Gastrocnemius medialis (tissue), 4 donors: ENCODE data around the gene ZNF248. TPM values are rescaled to one million over a fixed set of nuclear protein-coding genes. Genes with fewer than 3 reads are reported as not detected.

Experiments
- ATAC-seq, 2 donors: fragments of 150-250 bp; one replicate each; pipeline ENCODE4 v1.9.1; 2016
- DNase-seq, 2 donors: peaks; one replicate each; pipeline ENCODE4 v3.0.0-alpha.2; 2019
- H3K27ac ChIP-seq, 4 donors: fragments of 200-600 bp; sonication (generic); 1 replicate in 1 of 4; 2 replicates in 3 of 4; pipeline ENCODE4 v1.5.1; 2016 to 2018; ENCODE audit warnings: mild to moderate bottlenecking in 2 of 4, moderate library complexity in 1 of 4
- H3K27me3 ChIP-seq, 3 donors: fragments of 200-600 bp; sonication (generic) in 2 of 3; 1 replicate in 1 of 3; 2 replicates in 2 of 3; pipeline versions ENCODE4 v1.5.1 to v1.6.0; 2016 to 2019; ENCODE audit warnings: mild to moderate bottlenecking in 1 of 3, moderate library complexity in 1 of 3
- H3K36me3 ChIP-seq, 2 donors: fragments of 200-600 bp; sonication (generic) in 1 of 2; one replicate each; pipeline ENCODE4 v1.5.1; 2017 to 2018
- H3K4me1 ChIP-seq, 2 donors: fragments of 200-600 bp; sonication (generic) in 1 of 2; one replicate each; pipeline ENCODE4 v1.5.1; 2016 to 2017; ENCODE audit warnings: mild to moderate bottlenecking in 2 of 2
- H3K4me3 ChIP-seq, 4 donors: fragments of 200-600 bp; sonication (generic) in 3 of 4; 1 replicate in 1 of 4; 2 replicates in 3 of 4; pipeline ENCODE4 v1.5.1; 2016 to 2019; ENCODE audit warnings: mild to moderate bottlenecking in 2 of 4
- H3K9me3 ChIP-seq, 3 donors: fragments of 200-600 bp; sonication (generic) in 2 of 3; 1 replicate in 1 of 3; 2 replicates in 2 of 3; pipeline ENCODE4 v1.5.1; 2016 to 2019
- POLR2A ChIP-seq, 2 donors: fragments of 450-650 bp; IDR thresholded peaks; one replicate each; pipeline ENCODE4 v1.6.1; 2017; ENCODE audit warnings: antibody characterized with exemption in 2 of 2, mild to moderate bottlenecking in 2 of 2, moderate library complexity in 2 of 2
- in situ Hi-C, 4 donors: fragments of 200-750 bp; cut with MboI; loops; one replicate each; pipeline versions ENCODE4 v1.15.0 to v1.8.0; 2017; ENCODE audit warnings: low sequenced_read_pairs in 4 of 4
- intact Hi-C: fragments of 100-400 bp; cut with DNase I; formaldehyde crosslinking; loops from one replicate; pipeline ENCODE4 v1.15.1; 2023; ENCODE audit warnings: low total_unique reads
- total RNA-seq, 4 donors: library from RNA; depleted of rRNA; stranded (reverse); fragments of >200 nt; gene quantifications; one replicate each; pipeline versions ENCODE4 v1.1.0 to v1.2.3, GENCODE V29; 2016
- TF ChIP-seq, protein P1 (sequence below), 5 experiments: fragments of 450-650 bp in 3 of 5; fragments of 200-600 bp in 2 of 5; sonication (generic) in 2 of 5; IDR thresholded peaks in 4 of 5; conservative IDR thresholded peaks in 1 of 5; 1 replicate in 4 of 5; 2 replicates in 1 of 5; pipeline ENCODE4 v1.5.1; 2016 to 2019; ENCODE audit warnings: antibody characterized with exemption in 5 of 5, mild to moderate bottlenecking in 3 of 5, moderate library complexity in 3 of 5

ZNF248 gene
- total RNA-seq, 4 donors from 2014 or later = 2.1 to 17.3 (median 7.8) TPM

DNA sequence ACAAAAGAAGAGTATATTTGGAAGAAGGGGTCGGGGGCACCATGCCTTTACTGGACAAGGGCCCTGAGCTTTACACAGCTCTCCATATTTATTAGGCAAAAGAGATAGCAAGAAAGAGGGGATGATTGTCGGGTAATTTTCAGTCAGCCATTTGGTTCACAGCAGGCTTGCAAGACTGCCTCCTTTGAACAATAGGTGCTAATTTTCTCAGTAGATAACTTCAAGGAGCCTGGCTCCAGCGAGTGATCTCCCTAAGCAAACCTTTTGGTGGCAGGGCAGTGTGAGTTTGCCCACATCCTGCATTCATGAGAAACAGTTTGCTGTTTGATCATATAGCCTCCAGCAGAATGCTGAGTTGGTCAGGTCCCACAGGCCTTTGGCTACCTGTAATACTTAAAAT lies 94.3 kb downstream of the ZNF248 start:
- Histone ChIP-seq H3K27me3 (no peaks in the 10 kb centered on the region), H3K27ac (no peak overlapping the region), H3K4me3 (no peak overlapping the region), H3K36me3 (no peaks in the 10 kb centered on the region), H3K9me3 (no peaks in the 10 kb centered on the region), H3K4me1 (no peaks in the 10 kb centered on the region)
- ATAC-seq = no peak
- in situ Hi-C loops = no loop called here
- TF ChIP-seq POLR2A (IDR thresholded peaks at IDR 0.05) = no peak
- TF ChIP-seq, protein P1, sequence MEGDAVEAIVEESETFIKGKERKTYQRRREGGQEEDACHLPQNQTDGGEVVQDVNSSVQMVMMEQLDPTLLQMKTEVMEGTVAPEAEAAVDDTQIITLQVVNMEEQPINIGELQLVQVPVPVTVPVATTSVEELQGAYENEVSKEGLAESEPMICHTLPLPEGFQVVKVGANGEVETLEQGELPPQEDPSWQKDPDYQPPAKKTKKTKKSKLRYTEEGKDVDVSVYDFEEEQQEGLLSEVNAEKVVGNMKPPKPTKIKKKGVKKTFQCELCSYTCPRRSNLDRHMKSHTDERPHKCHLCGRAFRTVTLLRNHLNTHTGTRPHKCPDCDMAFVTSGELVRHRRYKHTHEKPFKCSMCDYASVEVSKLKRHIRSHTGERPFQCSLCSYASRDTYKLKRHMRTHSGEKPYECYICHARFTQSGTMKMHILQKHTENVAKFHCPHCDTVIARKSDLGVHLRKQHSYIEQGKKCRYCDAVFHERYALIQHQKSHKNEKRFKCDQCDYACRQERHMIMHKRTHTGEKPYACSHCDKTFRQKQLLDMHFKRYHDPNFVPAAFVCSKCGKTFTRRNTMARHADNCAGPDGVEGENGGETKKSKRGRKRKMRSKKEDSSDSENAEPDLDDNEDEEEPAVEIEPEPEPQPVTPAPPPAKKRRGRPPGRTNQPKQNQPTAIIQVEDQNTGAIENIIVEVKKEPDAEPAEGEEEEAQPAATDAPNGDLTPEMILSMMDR (IDR thresholded peaks at IDR 0.05 in 4 of 5, conservative IDR thresholded peaks at IDR 0.05 in 1 of 5) = no peak
- no peak for DNase-seq
- intact Hi-C loops = no loop called here

DNA sequence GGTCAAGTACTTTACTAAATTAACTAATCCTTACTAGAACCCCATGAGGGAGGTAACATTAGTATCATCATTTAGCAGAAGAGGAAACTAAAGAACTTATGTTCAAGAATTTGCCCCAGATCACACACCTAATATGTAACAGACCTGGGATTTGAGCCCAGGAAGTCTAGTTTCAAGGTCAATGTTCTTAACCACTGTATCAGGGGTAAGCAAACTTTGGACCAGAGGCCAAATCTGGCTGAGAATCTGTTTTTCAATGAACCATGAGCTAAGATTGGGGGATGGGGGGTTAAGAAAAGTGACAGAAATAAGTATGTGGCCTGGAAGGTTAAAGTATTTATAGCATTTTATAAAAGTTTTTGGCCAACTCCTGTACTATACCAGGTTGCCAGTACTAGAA lies 95.1 kb downstream of the ZNF248 start:
- DNase-seq (no peak), ATAC-seq (no peak)
- in situ Hi-C loops (no loop called here), intact Hi-C loops (no loop called here)
- Histone ChIP-seq H3K27me3 (no peaks in the 10 kb centered on the region), H3K4me1 (no peaks in the 10 kb centered on the region), H3K4me3 (no peak overlapping the region), H3K27ac (no peak overlapping the region), H3K36me3 (no peaks in the 10 kb centered on the region), H3K9me3 (no peaks in the 10 kb centered on the region)
- TF ChIP-seq, protein P1 (IDR thresholded peaks at IDR 0.05 in 4 of 5, conservative IDR thresholded peaks at IDR 0.05 in 1 of 5) = no peak
- no peak for TF ChIP-seq POLR2A (IDR thresholded peaks at IDR 0.05)

DNA sequence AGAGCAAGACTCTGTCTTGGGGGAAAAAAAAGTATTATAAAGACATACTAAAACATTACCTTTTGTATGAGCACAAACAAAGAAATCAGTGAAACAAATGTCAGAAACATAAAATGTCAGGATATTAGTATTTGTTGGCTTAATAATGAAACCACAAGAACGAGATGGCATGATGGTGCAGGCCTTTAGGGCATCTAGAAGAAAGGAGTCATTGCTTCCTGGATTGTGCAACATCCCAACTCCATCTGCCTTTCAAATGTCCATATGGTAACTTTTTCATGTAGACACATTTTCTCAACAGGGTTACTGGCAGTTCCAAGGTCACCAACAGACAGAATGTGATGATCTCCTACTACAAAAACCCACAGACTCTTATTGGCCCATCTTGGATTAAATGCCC lies 96.6 kb downstream of the ZNF248 start:
- intact Hi-C loops (no loop called here), in situ Hi-C loops (no loop called here)
- no peak overlapping the region for H3K27ac ChIP-seq
- H3K9me3 ChIP-seq = no peaks in the 10 kb centered on the region
- no peaks in the 10 kb centered on the region for H3K36me3 ChIP-seq
- no peaks in the 10 kb centered on the region for H3K4me1 ChIP-seq
- ATAC-seq (no peak), DNase-seq (no peak)
- H3K27me3 ChIP-seq = no peaks in the 10 kb centered on the region
- H3K4me3 ChIP-seq = no peak overlapping the region
- TF ChIP-seq, protein P1 (IDR thresholded peaks at IDR 0.05 in 4 of 5, conservative IDR thresholded peaks at IDR 0.05 in 1 of 5) = no peak
- no peak for TF ChIP-seq POLR2A (IDR thresholded peaks at IDR 0.05)

DNA sequence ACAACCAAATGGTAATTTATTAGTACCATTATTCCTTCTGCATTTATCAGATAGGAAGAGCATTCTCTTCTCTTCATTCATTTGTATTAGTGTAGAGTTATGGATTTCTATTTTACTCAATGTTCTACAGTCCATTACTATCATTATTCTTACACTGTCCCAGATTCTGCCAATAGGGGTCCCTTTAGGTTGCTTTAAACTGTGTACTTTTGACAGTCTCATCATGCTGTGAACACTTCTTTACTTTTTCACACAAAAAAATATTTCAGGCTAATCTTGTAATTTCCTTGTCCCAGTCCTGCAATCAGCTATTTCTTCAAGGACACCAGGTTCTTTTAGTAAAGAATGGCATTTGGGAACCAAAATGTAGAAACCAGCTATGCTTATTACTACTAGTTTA lies 99.3 kb downstream of the ZNF248 start:
- Histone ChIP-seq H3K27me3 (no peaks in the 10 kb centered on the region), H3K9me3 (no peaks in the 10 kb centered on the region), H3K4me1 (no peaks in the 10 kb centered on the region), H3K4me3 (no peak overlapping the region), H3K36me3 (no peaks in the 10 kb centered on the region), H3K27ac (no peak overlapping the region)
- TF ChIP-seq, protein P1 (IDR thresholded peaks at IDR 0.05 in 4 of 5, conservative IDR thresholded peaks at IDR 0.05 in 1 of 5) = no peak
- no peak for TF ChIP-seq POLR2A (IDR thresholded peaks at IDR 0.05)
- intact Hi-C loops (no loop called here), in situ Hi-C loops (no loop called here)
- ATAC-seq (no peak), DNase-seq (no peak)
